ENCODE data around the gene SMARCD3. TPM values are rescaled to one million over a fixed set of nuclear protein-coding genes. Genes with fewer than 3 reads are reported as not detected.

Gene SMARCD3
- total RNA-seq, 1 experiment from 2014 or later: 4.6 TPM

- POLR2A ChIA-PET (ENCODE audit: unreplicated experiment): no interaction called here
- peaks cover 60% of the 10 kb centered on the region for H3K27me3 ChIP-seq (ENCODE audit: insufficient read depth, low read depth)
- TF ChIP-seq EZH2 (IDR thresholded peaks at IDR 0.05; ENCODE audit: low read depth) (no peak), CTCF (conservative IDR thresholded peaks at IDR 0.05) (no peak)
- no peaks in the 10 kb centered on the region for H3K36me3 ChIP-seq (ENCODE audit: low read depth)
- no peaks in the 10 kb centered on the region for H3K9me2 ChIP-seq (ENCODE audit: insufficient read depth)
- H2AFZ ChIP-seq: no peak overlapping the region
- no peaks in the 10 kb centered on the region for H3K4me1 ChIP-seq (replicated peaks; ENCODE audit: insufficient read depth)
- peaks cover 4% of the 10 kb centered on the region; the same call in 1 of the 2 replicates for H3F3A ChIP-seq (ENCODE audit: insufficient read depth, low read depth)
- no peak overlapping the region for H3K27ac ChIP-seq
- no peak overlapping the region for H3K4me2 ChIP-seq
- no peaks in the 10 kb centered on the region for H3K79me2 ChIP-seq (ENCODE audit: low read depth)
- no peak overlapping the region for H3K4me3 ChIP-seq
- no TSS peak for BruUV-seq (replicated peaks)
- intact Hi-C loops (cut with micrococcal nuclease; ENCODE audit: unreplicated experiment): no loop called here
- no peaks in the 10 kb centered on the region for H4K20me1 ChIP-seq (ENCODE audit: insufficient read depth)
- CTCF ChIA-PET: interaction anchor here (0.6 kb wide), 1 partner anchor 78 kb away, joined by 9 read pairs; no protein-coding TSS in a partner anchor
- no peak for DNase-seq
- H3K9me3 ChIP-seq (ENCODE audit: insufficient read depth, low read depth): no peaks in the 10 kb centered on the region
Observed at GRCh38 chr7:151207315-151207714, 41.2 kb downstream of the SMARCD3 start.

GRCh38 chr7:151206914-151207313, 41.6 kb downstream of the SMARCD3 start:
- BruUV-seq (replicated peaks): no TSS peak
- Histone ChIP-seq H3K9me2 (ENCODE audit: insufficient read depth) (no peaks in the 10 kb centered on the region), H3K27me3 (ENCODE audit: insufficient read depth, low read depth) (peaks cover 64% of the 10 kb centered on the region), H2AFZ (no peak overlapping the region), H3K4me3 (no peak overlapping the region), H3K9me3 (ENCODE audit: insufficient read depth, low read depth) (no peaks in the 10 kb centered on the region), H3F3A (ENCODE audit: insufficient read depth, low read depth) (peaks cover 4% of the 10 kb centered on the region; the same call in 1 of the 2 replicates), H3K4me2 (no peak overlapping the region), H3K36me3 (ENCODE audit: low read depth) (no peaks in the 10 kb centered on the region), H3K4me1 (replicated peaks; ENCODE audit: insufficient read depth) (no peaks in the 10 kb centered on the region), H3K79me2 (ENCODE audit: low read depth) (no peaks in the 10 kb centered on the region), H4K20me1 (ENCODE audit: insufficient read depth) (no peaks in the 10 kb centered on the region), H3K27ac (no peak overlapping the region)
- no peak for TF ChIP-seq CTCF (conservative IDR thresholded peaks at IDR 0.05)
- TF ChIP-seq EZH2 (IDR thresholded peaks at IDR 0.05; ENCODE audit: low read depth): no peak
- POLR2A ChIA-PET (ENCODE audit: unreplicated experiment): no interaction called here
- no peak for DNase-seq
- intact Hi-C loops (cut with micrococcal nuclease; ENCODE audit: unreplicated experiment): no loop called here
- CTCF ChIA-PET: interaction anchor here (0.6 kb wide), 1 partner anchor 79 kb away, joined by 9 read pairs; no protein-coding TSS in a partner anchor

- ChIA-PET POLR2A (ENCODE audit: unreplicated experiment) (no interaction called here), CTCF (no interaction called here)
- Histone ChIP-seq H3K9me2 (ENCODE audit: insufficient read depth) (no peaks in the 10 kb centered on the region), H3K9me3 (ENCODE audit: insufficient read depth, low read depth) (no peaks in the 10 kb centered on the region), H3K27me3 (ENCODE audit: insufficient read depth, low read depth) (peaks cover 76% of the 10 kb centered on the region), H3K4me1 (replicated peaks; ENCODE audit: insufficient read depth) (no peaks in the 10 kb centered on the region), H3K27ac (no peak overlapping the region), H3K36me3 (ENCODE audit: low read depth) (no peaks in the 10 kb centered on the region), H4K20me1 (ENCODE audit: insufficient read depth) (no peaks in the 10 kb centered on the region), H3F3A (ENCODE audit: insufficient read depth, low read depth) (peaks cover 2% of the 10 kb centered on the region; the same call in 1 of the 2 replicates), H3K79me2 (ENCODE audit: low read depth) (no peaks in the 10 kb centered on the region), H3K4me3 (no peak overlapping the region), H2AFZ (no peak overlapping the region), H3K4me2 (no peak overlapping the region)
- no peak for DNase-seq
- TF ChIP-seq EZH2 (IDR thresholded peaks at IDR 0.05; ENCODE audit: low read depth) (no peak), CTCF (conservative IDR thresholded peaks at IDR 0.05) (no peak)
- BruUV-seq (replicated peaks): no TSS peak
- intact Hi-C loops (cut with micrococcal nuclease; ENCODE audit: unreplicated experiment): no loop called here
Observed at GRCh38 chr7:151205730-151206129, 42.8 kb downstream of the SMARCD3 start.
